ENCODE data around the gene TMPRSS13.
"Not testable (repeated sequence)": the region's sequence is repeated elsewhere in the genome, so short reads cannot be mapped to it uniquely, and the experiment has no call there.

Gene TMPRSS13

DNA sequence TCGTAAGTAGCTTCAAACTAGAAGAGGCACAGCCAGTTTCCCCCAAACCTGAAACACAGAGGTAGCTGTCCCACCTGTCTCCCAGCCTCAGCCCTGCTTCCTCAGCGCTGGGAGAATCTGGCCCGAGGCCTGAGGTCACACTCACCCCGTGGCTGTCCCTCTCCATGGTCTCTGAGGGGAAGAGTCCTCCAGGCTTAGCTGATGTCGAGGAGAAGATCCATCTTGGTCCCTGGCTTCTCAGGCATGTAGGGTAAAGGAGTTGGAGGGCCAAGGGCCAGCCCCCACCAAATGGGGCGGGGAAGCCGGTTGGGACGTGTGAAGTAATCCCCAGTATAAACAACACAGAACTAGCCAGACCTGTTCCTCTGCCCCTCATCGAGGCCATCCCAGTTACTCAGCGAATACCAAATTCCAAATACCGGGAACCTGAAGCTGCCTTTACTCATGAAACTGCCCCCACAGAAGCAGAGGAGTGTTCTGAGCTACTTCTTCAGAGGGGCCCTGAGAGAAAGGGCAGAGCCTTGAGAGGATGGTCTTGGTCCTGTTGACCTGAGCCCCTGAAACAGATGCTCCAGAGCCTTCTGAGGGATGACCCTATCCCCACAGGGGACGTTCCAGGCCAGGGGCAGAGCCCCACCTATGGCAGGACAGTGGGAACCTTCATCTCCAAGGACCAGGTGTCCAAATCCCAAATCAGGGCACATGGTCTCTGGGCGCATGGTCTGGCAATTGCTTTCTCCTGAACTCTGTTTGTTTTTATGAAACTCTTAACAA lies at the start of gene TMPRSS13:
Gene TMPRSS13 (minus strand): TSS at position 261 of the 774 bp plus-strand sequence. CDS start 95 bp downstream, at position 166.
- no peak for DNase-seq

DNA sequence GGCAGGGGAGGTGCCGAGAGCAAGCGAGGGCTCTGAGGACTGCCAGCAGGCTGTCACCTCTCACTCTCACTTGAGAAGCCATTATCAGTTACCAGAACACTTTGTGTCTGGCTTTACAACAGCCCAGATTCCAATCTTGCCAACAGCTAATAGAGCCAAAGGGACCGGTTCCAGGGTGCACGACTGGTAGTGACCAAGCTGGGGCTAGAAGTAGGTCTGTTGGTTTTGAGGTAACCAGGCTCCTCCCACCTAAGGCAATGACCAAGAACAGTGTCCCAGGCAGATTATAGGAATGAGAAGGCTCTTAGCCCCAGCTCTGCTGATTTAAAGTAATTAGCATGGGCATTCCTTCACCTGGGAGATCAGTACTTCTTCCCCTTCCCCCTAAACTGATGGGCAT lies 49.8 kb upstream of the TMPRSS13 start:
- no peak for DNase-seq

DNA sequence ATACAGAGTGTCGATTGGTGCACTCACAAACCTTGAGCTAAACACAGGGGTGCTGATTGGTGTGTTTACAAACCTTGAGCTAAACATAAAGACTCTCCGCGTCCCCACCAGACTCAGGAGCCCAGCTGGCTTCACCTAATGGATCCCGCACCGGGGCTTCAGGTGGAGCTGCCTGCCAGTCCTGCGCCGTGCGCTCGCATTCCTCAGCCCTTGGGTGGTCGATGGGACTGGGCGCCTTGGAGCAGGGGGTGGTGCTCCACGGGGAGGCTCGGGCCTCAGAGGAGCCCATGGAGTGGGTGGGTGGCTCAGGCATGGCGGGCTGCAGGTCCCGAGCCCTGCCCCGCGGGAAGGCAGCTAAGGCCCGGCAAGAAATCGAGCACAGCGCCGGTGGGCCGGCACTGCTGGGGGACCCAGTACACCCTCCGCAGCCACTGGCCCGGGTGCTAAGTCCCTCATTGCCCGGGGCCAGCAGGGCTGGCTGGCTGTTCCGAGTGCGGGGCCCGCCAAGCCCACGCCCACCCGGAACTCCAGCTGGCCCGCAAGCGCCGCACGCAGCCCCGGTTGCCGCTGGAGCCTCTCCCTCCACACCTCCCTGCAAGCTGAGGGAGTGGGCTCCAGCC lies 49.2 kb upstream of the TMPRSS13 start:
- DNase-seq = not testable (repeated sequence)

DNA sequence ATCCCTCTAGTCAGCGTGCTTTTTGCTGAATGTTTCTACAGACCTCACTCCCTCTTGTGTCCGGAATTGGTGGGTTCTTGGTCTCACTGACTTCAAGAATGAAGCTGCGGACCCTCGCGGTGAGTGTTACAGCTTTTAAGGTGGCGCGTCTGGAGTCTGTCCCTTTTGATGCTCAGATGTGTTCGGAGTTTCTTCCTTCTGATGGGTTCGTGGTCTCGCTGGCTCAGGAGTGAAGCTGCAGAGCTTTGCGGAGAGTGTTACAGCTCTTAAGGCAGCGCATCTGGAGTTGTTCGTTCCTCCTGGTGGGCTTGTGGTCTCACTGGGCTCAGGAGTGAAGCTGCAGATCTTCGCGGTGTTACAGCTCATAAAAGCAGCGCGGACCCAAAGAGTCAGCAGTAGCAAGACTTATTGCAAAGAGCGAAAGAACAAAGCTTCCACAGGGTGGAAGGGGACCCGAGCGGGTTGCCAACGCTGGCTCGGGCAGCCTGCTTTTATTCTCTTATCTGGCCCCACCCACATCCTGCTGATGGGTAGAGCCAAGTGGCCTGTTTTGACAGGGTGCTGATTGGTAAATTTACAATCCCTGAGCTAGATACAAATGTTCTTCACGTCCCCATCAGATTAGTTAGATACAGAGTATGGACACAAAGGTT lies 48.5 kb upstream of the TMPRSS13 start:
- DNase-seq = not testable (repeated sequence)

DNA sequence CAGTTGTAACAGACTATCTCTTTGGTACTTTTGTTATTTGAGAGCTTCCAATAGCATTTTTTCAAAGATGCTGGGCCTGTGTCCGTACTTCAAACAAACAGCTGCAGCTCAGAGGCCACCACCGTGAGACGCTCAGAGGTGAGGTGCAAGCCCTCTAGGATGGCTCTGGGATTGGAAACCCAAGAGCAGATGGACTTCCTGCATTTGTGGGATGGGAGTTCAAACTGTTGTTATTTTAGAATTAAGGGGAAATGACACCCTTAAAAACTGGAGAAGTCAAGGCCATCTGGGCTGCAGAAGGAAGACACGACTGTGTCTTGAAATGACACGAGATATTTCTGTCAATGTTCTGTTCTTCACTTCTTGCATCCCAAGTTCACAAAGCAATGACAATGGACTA lies 47.8 kb upstream of the TMPRSS13 start:
- DNase-seq = no peak

DNA sequence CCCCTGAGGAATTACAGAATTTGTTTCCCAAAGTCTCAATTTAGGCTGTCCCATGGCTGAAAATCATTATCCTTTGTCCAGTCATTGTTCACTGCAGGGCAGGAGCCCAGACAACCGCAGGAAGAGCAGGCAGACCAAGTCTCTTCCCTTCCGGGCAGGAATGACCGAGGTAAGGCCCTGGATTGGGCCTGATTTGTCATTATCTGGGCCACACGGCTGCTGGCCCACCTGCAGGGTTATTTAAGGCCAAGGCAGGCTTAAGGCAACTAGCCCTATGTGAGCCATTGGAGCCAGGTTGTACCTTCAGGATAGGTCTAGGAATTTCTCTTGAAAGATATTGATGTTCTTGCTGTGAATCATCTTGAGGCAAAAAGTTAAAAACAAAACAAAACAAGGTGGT lies 47.2 kb upstream of the TMPRSS13 start:
- DNase-seq = no peak

DNA sequence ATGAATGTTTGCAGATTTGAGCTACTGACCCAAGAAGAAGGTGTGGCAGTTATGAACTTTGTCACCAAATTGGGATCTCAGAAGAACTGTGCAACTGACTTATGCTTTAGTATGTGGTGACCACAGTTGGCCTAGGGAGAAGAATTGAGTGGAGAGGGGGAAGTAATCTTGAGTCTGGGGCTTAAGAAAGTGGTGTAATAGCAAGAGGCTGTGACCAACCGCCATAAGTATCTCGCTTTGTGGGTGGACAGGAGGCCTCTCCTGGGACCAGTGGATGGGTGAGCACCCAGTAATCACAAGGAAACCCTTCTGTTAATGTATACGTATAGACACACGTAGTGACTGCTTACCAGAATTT lies 44.3 kb upstream of the TMPRSS13 start:
- no peak for DNase-seq

DNA sequence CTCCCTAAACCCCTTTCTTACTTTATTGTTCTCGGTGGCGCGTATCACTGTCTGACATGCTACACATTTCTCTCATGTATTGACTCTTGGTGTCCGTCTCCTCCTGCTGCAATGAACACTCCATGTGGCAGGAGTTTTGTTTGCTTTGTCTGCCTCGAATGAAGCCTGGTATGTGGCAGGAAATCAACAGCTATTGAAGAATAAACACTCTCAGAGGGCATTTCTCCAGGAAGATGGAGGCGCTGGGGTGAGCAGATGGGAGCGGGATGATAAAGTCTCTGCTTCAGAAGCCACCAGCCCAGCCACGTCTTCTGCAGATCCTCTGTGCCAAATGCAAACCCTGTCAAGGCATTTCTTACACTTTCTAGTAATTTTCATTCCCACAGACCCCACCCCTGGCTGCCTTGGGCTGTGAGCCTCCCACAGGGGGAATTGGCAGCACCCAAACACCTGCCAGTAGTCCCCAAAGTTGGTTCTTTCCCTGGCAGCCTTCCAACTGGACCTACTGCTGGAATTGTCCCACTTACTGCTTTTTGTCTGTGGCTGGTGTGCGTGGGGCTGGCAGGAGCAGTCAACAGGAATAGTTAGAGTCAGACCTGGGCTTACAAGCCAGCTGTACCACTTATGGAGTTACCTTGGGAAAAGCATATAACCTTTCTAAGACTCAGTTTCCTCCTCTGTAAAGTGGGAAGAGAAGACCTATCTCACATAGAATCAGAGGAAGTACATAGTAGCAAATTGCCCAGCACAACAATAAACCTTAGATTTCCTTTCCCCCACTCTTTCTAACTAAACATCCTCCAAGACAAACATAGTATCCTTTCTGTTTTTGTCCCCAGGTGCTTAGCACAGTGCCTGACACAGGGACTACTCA lies 43.7 kb upstream of the TMPRSS13 start:
- DNase-seq = no peak

DNA sequence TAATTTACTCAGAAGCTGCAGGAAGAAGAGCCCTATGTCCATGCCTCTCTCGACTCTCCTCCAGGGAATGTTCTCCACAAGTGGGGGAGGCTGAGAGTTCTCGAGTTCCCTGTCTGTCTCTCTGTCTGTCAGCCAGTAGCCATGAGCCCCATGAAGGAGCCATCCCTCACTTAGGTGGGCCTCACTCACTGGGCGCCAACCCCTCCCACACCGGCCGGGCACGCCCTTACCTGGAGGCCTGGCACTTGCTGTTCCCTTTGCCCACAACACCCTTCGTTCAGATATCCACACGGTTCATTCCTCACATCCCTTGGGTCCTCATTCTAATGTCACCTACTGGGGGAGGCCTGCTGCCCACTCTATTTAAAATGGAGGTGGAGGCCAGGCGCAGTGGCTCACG lies 42.8 kb upstream of the TMPRSS13 start:
- DNase-seq = no peak

DNA sequence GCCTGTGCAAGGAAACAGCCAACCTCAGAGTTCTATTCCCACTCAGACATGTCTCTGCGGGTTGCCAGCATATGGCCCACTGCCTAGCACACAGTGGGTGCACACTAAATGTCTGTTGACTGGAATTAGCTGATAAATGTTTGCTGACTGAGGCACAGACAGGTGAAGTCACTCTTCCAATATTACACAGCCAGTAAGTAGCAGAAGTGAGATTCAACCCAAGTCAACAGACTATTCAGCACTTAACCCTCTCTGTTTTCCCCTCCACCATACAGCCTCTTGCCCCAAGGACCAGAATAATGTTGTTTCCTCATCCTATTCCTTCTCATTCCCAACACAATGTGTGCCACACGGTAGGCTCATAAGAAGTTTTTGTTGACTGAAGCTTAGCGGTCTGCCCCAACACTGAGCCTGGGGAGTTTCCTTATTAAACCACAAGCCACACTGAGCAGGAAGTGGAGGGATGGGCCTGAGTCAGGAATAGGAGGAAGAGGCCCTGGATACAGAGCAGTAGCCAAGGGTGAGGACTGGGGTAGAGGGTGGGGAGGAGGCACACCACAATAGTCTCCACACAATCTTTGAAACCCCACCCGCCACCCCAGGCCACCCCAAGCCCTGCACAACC lies 41.3 kb upstream of the TMPRSS13 start:
- peak; percentile 60 to 63 for DNase-seq

DNA sequence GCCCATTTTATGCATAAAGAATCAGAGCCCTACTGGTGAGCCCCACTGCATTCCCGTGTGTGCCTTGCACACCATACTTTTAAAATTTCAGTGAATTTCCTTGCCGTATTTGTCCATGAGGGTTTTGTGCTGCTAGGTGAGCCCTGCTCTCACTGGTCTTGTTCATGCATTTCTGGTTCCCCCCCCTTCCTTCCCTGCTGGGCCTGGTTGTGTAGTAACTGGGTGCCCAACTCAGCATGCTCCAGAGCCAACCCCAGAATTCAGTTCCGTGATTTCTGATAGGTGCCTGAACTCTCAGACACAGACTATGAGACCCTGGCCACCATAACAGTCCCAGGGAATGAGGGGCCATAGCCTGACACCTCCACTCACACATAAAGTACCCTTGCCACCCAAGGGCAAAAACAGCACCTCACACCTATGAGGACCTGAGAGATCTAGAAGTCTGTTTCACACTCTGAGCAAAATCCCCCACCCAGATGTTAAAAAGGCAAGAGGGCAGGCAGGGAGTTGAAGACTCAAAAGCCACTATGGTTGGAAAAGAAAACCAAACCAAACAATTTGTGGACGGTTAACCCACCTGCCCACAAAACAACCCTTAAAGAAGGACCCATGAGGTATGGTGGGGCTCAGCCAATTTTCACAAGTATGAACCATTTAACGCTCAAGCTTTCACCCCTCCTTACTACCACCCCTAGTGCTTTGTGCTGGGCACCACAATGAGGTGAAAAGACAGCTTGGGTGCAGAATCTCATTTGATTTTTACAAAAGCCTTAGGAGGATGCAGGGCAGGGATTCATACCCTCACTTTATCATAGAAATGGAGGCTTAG lies 40.2 kb upstream of the TMPRSS13 start:
- no peak for DNase-seq

DNA sequence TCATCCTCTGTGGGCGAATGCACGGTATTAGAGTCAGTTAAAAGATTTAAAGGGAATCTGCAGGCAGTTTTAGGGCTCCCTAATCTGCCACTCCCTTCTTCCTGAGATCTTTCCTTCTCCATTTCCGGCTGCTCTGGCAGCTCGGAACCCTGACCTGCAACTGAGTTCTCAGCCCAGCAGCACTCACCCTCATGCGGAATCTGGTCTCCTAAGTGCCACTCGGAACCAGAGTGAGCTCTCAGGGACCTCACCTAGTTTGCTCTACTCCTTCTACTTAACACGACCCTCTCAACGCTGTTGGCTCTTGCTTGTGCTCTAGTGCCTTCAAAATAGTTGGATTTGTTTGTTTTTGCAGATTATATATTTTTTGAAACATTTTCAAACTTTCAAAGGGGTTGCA lies 37.7 kb upstream of the TMPRSS13 start:
- no peak for DNase-seq

DNA sequence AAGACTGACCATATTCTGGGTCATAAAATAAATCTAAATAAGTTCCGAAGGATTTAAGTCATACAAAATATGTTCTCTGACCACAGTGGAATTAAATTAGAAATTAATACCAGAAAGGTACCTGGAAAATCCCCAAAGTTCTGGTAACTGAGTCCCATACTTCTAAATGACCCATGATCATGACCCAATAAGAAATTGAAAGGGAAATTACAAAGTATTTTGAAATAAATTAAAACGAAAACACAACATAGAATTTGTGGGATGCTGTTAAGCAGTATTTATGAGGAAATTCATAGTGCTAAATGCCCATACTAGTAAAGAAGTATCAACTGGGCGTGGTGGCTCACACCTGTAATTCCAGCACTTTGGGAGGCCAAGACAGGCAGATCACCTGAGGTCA lies 33.6 kb upstream of the TMPRSS13 start:
- no peak for DNase-seq

DNA sequence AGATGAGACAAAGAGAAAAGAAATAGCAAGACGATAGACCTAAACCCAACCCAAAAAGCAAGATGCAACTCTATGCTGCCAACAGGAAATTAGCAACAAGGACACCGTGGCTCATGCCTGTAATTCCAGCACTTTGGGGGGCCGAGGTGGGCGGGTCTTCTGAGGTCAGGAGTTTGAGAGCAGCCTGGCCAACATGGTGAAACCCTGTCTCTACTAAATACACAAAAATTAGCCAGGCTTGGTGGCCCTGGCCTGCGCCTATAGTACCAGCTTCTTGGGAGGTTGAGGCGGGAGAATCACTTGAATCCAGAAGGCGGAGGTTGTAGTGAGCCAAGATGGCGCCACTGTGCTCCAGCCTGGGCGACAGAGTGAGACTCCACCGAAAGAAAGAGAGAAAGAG lies 32.7 kb upstream of the TMPRSS13 start:
- no peak for DNase-seq

DNA sequence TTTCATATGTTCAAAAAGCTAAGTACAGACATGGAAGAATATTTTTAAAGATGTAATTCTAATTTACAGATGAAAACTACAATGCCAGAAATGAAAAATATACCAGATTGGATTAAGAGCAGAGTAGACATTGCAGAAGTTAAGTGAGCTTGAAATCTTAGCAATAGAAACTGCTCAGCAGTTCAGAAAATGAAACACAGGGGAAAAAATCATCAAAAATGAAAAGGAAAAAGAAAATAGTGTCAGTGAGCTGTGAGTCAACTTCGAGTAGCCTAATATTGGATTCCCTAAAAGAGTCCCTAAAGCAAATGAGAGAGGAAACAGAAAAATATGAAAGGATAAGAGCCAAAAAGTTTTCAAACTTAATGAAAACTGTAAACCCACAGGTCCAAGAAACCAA lies 31.2 kb upstream of the TMPRSS13 start:
- no peak for DNase-seq

DNA sequence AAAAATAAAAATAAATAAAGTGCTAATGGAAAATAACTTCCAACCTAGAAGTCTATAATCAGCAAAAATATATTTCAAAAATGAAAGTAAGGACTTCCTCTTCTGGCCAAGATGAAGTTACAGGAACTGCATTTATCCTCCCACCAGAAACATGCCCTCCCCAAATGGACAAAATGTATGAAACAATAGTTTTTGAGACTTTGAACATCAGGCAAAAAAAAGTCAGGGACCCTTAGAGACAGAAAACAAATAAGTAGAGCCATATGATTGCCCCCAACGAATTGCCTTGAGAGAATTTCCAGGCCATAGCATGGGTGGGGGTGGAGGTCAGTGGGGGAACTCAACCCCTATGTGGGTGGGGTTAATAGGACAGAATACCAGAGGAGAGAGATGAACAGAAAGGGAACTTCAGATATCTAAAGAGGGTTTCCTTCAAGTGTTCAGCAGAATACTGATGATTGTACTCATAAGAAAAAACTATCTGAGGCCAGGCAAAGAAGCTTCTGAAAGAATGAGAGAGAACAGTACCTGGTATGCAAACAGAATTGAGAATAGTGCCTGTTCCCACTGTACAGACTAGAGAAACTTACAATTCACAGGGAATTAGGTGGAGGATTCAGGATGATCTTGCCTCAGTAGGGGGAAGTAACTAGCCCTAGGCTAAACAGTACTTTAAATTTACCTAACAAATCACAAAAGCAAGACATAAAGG lies 30.4 kb upstream of the TMPRSS13 start:
- DNase-seq = no peak

DNA sequence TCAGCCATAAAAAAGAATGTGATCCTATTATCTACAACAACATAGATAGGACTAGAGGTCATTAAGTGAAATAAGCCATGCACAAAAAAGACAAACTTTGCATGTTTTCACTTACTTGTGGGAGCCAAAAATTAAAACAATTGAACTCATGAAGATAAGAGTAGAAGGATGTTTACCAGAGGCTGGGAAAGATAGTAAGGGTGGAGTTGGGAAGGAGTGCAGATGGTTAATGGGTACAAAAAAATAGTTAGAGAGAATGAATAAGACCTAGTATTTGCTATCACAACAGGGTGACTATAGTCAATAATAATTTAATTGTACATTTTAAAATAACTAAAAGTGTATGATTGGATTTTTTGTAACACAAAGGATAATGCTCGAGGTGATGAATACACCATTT lies 29.7 kb upstream of the TMPRSS13 start:
- DNase-seq = no peak

DNA sequence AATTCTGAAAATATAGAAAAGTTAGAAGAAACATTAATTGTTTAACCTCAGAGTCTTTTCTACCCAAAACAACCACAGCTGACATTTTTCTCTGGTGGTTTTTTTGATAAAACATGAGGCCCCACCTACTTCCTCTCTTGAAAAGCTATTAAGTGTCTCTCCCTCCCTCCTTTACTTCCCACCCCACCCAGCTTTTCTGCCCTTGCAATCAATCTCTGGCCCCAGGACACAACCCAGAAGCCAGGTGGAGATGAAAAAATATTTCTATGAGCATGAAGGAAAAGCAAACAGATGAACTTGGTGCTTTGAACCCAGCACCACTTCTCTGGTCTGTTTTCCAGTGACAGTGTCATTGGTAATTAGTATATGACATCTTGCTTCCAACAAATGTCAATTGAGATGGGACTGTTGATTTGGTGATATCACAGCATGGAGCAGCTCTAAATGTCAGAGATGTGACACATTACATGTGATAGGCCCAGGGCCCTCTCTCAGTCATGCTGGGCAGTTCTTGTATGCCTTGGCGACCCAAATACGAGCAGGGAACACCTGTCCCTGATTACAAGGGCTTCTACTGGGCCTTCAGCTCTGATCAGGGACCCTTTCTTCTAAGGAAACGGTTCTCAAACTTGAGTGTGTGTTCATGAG lies 23.9 kb upstream of the TMPRSS13 start:
- DNase-seq = peak in 1 of 2 donors; percentile 72

DNA sequence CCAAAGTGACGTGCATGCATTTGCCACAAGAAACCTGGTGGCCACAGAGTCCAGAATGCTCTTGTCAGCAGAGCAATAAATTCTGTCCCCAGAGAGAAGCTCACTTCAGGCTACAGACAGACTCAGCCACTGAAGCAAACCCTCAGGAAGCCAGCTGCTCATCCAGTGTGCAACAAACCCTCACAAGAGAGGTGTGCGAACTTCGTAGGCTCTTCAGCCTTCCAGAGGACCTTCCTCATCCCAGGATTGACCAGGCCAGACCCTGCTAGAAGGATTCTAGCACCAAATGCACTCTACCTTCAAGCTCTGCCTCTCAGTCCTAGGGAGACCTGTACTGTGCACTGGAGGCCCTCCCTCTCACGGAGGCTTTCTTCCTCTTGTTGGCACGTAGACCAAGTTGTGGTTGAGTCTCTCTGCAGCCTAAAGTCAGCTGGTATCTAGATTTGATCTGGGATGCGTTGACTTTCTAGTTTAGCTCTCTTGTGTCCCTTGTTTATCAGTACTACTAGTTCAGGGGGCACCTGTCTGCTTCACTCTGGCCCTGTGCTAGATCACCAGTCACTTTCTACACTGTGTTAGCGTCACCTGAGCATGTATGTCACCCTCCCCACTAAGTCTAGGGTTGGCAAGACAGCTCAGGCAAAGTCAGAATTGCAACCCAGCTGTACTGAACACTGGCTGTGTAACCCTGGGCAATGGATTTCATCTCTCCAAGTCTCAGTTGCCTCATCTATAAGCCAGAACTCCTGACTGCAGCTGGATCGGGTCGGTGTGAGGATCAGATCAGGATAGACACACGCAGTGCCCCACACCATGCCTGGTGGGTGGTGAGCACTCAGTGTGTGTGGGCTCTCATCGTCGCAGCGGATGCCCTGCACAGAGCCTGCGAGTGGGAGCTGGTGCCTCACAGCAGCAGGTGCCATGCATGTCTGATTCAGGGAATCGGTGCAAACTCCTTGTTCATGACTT lies 22.1 kb upstream of the TMPRSS13 start:
- DNase-seq = peak; percentile 25 to 47

Data from CD4-positive, alpha-beta T cell treated with Interleukin-4 for 1 hour (primary cell).